A673 (cell line): ENCODE measurements around the gene MATR3. TPM values are rescaled to one million over a fixed set of nuclear protein-coding genes. Genes with fewer than 3 reads are reported as not detected.

Experiments
- BruUV-seq: library from RNA; stranded (reverse); fragments of 400-500 nt; replicated peaks from 2 replicates; lab custom pipeline; 2021; lab: Mats Ljungman, UMichigan
- CTCF ChIA-PET: fragments of 300-600 bp; sonication (Branson Sonifier 250); formaldehyde crosslinking; loops from one replicate; lab custom pipeline; 2022; ENCODE audit warnings: antibody characterized with exemption; lab: Charles Lee
- POLR2A ChIA-PET: fragments of 300-600 bp; sonication (Branson Sonifier 250); formaldehyde crosslinking; loops from one replicate; lab custom pipeline; 2022; ENCODE audit warnings: antibody characterized with exemption; ENCODE audit not compliant: low non-redundant PET; lab: Charles Lee
- DNase-seq: peaks from one replicate; pipeline ENCODE4 v3.0.0-alpha.2; 2015; ENCODE audit warnings: low spot score
- H3K27ac ChIP-seq: fragments of 200-600 bp; sonication (generic); 2 replicates; pipeline ENCODE4 v1.5.1; 2016; ENCODE audit warnings: mixed run types, low read depth, mild to moderate bottlenecking, mixed read lengths, antibody characterized with exemption, low read length; ENCODE audit not compliant: poor library complexity, severe bottlenecking
- H3K27me3 ChIP-seq: fragments of 200-600 bp; sonication (generic); replicated peaks from 2 replicates; pipeline ENCODE4 v1.6.1; 2017; ENCODE audit warnings: mixed run types, low read depth, mild to moderate bottlenecking, mixed read lengths, antibody characterized with exemption, low read length; ENCODE audit not compliant: insufficient read depth, poor library complexity
- H3K36me3 ChIP-seq: fragments of 200-600 bp; sonication (generic); 2 replicates; pipeline ENCODE4 v1.6.1; 2016; ENCODE audit warnings: mixed run types, mild to moderate bottlenecking, mixed read lengths, antibody characterized with exemption, low read length; ENCODE audit not compliant: insufficient read depth, poor library complexity, severe bottlenecking
- H3K4me1 ChIP-seq: fragments of 200-600 bp; sonication (generic); 2 replicates; pipeline ENCODE4 v1.6.1; 2017; ENCODE audit warnings: mixed run types, mild to moderate bottlenecking, mixed read lengths, antibody characterized with exemption, low read length; ENCODE audit not compliant: insufficient read depth, poor library complexity, severe bottlenecking
- H3K4me3 ChIP-seq: fragments of 200-600 bp; sonication (generic); 2 replicates; pipeline ENCODE4 v1.5.1; 2016; ENCODE audit warnings: low read depth, mixed run types, mild to moderate bottlenecking, mixed read lengths, low read length; ENCODE audit not compliant: poor library complexity, severe bottlenecking
- H3K9me3 ChIP-seq: fragments of 200-600 bp; sonication (generic); 2 replicates; pipeline ENCODE4 v1.6.1; 2016; ENCODE audit warnings: mixed run types, low read depth, mild to moderate bottlenecking, mixed read lengths, antibody characterized with exemption, low read length; ENCODE audit not compliant: poor library complexity, severe bottlenecking
- EZH2 ChIP-seq: fragments of 200-600 bp; sonication (generic); IDR thresholded peaks from 2 replicates; pipeline ENCODE4 v1.6.1; 2017; ENCODE audit warnings: borderline replicate concordance, low read depth, mild to moderate bottlenecking, mixed read lengths, antibody characterized with exemption, low read length; ENCODE audit not compliant: poor library complexity, severe bottlenecking
- intact Hi-C: fragments of 100-400 bp; cut with micrococcal nuclease; formaldehyde crosslinking; loops from one replicate; pipeline ENCODE4 v1.10.0; 2022; ENCODE audit not compliant: unreplicated experiment
- total RNA-seq: library from RNA; stranded (reverse); gene quantifications from 2 replicates; pipeline ENCODE4 v1.2.3, GENCODE V29; 2021
- TF ChIP-seq, protein P1 (sequence below): fragments of 300-800, 200-600 bp; sonication (generic); conservative IDR thresholded peaks from 2 replicates; pipeline ENCODE4 v1.5.1; 2017; ENCODE audit warnings: low read depth, mild to moderate bottlenecking, antibody characterized with exemption, low read length, moderate library complexity, mixed read lengths

Gene MATR3
- total RNA-seq, 1 experiment from 2014 or later, result 286 TPM

DNA sequence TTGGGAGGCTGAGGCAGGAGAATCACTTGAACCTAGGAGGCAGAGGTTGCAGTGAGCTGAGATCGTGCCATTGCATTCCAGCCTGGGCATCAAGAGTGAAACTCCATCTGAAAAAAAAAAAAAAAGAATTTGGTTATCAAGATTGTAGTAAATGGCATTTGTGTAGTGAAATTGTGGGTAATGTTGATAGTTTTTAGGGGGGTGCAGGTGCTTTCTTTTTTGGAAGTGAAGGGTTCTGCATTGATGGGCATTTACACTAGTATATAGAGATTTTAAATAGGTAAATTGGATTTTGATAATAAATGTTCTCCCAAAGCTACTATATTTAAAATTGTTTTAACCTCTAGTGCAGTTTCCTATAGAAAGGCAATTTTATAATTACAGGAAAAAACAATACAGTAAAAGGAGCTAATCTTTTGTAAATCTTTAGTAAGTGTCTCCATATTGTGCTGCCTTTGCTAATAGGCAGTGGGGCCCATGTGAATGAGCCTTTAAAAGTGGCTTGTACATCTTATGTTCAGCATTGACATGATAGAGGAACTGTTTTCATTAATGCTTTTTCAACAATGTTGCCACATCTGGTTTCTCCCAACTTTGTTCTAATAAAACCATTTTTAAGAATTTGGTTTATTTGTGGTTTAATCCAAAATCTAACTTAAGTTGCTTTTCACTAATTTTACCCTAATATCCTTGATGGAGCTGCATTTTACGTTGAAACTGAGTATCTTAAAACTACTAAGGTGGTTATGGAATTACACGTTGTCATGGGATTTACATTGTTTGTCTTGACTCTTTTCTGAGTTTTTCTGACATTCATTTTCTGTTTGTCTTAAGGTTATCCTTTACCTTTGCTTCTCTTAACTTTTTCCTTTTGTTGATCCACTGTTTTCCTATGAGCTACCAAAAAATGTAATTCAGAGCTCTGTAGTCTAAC is 11.1 kb downstream of the MATR3 start:
- ChIA-PET POLR2A (interaction anchor here (0.7 to 0.8 kb wide), 2 partner anchors 11 to 849 kb away, joined by 5 to 10 read pairs; partner anchors contain the start of gene MATR3), CTCF (no interaction called here)
- H3K4me1 ChIP-seq, result peaks cover 44% of the 10 kb centered on the region
- intact Hi-C loops, result no loop called here
- H3K27ac ChIP-seq, result no peak overlapping the region
- no peak for TF ChIP-seq EZH2
- TF ChIP-seq, protein P1, sequence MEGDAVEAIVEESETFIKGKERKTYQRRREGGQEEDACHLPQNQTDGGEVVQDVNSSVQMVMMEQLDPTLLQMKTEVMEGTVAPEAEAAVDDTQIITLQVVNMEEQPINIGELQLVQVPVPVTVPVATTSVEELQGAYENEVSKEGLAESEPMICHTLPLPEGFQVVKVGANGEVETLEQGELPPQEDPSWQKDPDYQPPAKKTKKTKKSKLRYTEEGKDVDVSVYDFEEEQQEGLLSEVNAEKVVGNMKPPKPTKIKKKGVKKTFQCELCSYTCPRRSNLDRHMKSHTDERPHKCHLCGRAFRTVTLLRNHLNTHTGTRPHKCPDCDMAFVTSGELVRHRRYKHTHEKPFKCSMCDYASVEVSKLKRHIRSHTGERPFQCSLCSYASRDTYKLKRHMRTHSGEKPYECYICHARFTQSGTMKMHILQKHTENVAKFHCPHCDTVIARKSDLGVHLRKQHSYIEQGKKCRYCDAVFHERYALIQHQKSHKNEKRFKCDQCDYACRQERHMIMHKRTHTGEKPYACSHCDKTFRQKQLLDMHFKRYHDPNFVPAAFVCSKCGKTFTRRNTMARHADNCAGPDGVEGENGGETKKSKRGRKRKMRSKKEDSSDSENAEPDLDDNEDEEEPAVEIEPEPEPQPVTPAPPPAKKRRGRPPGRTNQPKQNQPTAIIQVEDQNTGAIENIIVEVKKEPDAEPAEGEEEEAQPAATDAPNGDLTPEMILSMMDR, result no peak
- H3K4me3 ChIP-seq, result no peak overlapping the region
- no peaks in the 10 kb centered on the region for H3K27me3 ChIP-seq
- peaks cover 5% of the 10 kb centered on the region for H3K36me3 ChIP-seq
- no TSS peak for BruUV-seq
- no peaks in the 10 kb centered on the region for H3K9me3 ChIP-seq
- no peak for DNase-seq

DNA sequence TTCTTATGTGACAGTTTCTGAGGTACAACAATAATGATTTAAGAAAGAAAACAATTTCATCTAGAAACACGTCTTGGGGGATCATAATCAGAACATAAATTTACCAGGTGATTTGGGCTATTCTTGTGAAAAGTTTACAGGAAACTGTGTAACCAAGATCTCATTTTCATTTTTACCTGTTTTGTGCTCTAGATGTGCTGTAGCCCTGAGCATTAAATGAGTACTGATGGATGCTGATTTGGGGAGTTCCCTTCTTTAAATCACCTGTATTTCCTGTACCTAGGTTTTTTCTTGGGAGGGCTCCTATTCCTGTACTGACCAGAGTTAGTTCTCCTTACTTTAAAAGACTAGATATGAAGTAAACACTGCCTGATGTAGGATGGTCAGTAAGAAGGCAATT is 12.7 kb downstream of the MATR3 start:
- Histone ChIP-seq H3K36me3 (peaks cover 5% of the 10 kb centered on the region), H3K4me1 (peaks cover 50% of the 10 kb centered on the region), H3K4me3 (no peak overlapping the region), H3K27ac (no peak overlapping the region), H3K9me3 (no peaks in the 10 kb centered on the region), H3K27me3 (no peaks in the 10 kb centered on the region)
- CTCF ChIA-PET, result no interaction called here
- TF ChIP-seq, protein P1, result no peak
- TF ChIP-seq EZH2, result no peak
- no peak for DNase-seq
- POLR2A ChIA-PET, result no interaction called here
- intact Hi-C loops, result no loop called here
- BruUV-seq, result no TSS peak

DNA sequence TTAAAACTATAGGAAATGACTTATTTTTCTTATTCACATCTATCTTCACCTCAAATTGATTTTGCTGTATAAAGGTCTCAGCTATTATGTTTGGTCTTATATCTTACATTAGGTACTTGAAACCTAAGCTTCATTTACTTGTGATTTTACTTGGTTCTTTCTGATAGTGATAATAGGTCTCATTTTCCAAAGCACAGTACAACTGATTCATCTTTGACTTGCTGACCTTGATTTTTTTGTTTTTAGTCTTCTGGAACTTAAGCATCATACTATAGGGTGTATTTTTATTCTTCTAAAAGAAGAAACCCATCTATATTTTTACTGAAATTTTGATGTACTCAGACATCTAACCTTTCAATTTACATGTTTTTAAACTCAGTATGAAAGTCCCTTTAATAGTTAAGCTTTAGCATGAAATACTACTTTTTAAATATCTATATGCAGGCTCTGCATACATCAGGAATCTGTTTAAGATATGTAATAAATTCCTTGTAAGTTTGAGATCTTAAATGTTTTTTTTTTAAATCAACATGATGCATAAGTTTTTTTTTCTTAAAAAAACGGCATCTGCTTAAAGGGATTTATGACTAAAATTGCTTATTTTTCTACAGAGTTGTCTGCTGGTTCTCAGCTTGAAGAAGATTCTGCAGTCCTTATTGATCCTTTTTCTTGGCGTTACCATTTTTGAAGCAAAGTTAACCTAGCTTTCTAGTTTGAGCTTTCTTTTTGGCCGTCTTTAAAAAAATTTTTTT is 13.3 kb downstream of the MATR3 start:
- Histone ChIP-seq H3K9me3 (no peaks in the 10 kb centered on the region), H3K27ac (no peak overlapping the region), H3K27me3 (no peaks in the 10 kb centered on the region), H3K36me3 (peaks cover 4% of the 10 kb centered on the region), H3K4me3 (no peak overlapping the region), H3K4me1 (peaks cover 50% of the 10 kb centered on the region)
- POLR2A ChIA-PET, result no interaction called here
- intact Hi-C loops, result no loop called here
- TF ChIP-seq EZH2, result no peak
- TF ChIP-seq, protein P1, result no peak
- BruUV-seq, result no TSS peak
- CTCF ChIA-PET, result no interaction called here
- no peak for DNase-seq
